GM13976 (cell line): ENCODE results near the gene HSP90B1.

Experiments used
- DNase-seq: peaks from one replicate; pipeline ENCODE4 v3.0.0; 2012; ENCODE audit warnings: low spot score
- in situ Hi-C: fragments of 300-500 bp; cut with MboI; formaldehyde crosslinking; loops from one replicate; pipeline ENCODE4 v1.12.0; 2022; ENCODE audit warnings: low sequenced_read_pairs, mixed read lengths, inconsistent platforms; ENCODE audit not compliant: unreplicated experiment
- TF ChIP-seq, protein P1 (sequence below): IDR thresholded peaks from 2 replicates; pipeline ENCODE4 v1.5.1; 2012; ENCODE audit warnings: borderline replicate concordance, mild to moderate bottlenecking; ENCODE audit not compliant: insufficient read depth; ENCODE audit errors: extremely low read depth, missing control alignments, control extremely low read depth

HSP90B1 gene

DNA sequence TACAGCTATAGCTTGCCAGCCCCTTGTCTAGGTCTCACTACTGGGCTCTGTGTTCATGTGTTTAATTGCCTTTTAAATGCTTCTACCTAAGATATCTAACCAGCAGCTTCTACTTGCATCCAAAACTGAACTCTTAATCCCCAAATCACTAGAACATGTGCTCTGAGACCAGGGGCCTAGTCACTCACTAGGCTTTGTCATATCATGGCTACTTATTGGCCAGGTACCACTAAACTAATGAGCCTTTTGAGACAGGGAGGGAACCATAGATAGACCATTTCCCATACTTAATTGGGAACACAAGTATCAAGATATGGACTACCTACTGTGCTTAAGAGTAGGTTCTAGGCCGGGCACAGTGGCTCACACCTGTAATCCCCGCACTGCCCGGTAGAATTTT lies 6.5 kb downstream of the HSP90B1 start:
- no peak for DNase-seq
- TF ChIP-seq, protein P1, sequence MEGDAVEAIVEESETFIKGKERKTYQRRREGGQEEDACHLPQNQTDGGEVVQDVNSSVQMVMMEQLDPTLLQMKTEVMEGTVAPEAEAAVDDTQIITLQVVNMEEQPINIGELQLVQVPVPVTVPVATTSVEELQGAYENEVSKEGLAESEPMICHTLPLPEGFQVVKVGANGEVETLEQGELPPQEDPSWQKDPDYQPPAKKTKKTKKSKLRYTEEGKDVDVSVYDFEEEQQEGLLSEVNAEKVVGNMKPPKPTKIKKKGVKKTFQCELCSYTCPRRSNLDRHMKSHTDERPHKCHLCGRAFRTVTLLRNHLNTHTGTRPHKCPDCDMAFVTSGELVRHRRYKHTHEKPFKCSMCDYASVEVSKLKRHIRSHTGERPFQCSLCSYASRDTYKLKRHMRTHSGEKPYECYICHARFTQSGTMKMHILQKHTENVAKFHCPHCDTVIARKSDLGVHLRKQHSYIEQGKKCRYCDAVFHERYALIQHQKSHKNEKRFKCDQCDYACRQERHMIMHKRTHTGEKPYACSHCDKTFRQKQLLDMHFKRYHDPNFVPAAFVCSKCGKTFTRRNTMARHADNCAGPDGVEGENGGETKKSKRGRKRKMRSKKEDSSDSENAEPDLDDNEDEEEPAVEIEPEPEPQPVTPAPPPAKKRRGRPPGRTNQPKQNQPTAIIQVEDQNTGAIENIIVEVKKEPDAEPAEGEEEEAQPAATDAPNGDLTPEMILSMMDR = no peak
- in situ Hi-C loops = no loop called here

DNA sequence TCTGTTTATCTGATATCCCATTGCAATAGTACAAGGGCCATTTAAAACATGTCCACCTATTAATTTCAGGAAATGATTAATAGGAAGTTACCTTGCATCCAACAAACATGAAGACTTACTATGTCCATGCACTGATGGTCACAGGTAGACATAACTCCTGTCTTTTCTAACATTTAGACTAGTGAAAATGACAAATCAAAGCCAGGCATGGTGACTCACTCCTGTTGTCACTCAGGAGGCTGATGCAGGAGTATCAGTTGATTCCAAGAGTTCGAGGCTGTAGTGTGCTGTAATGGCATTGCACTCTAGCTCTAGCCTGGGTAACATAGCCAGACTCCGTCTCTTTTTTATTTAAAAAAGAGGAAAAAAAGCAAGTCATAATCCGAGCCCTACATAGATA lies 14.8 kb downstream of the HSP90B1 start:
- DNase-seq = no peak
- in situ Hi-C loops = no loop called here
- TF ChIP-seq, protein P1 = no peak

DNA sequence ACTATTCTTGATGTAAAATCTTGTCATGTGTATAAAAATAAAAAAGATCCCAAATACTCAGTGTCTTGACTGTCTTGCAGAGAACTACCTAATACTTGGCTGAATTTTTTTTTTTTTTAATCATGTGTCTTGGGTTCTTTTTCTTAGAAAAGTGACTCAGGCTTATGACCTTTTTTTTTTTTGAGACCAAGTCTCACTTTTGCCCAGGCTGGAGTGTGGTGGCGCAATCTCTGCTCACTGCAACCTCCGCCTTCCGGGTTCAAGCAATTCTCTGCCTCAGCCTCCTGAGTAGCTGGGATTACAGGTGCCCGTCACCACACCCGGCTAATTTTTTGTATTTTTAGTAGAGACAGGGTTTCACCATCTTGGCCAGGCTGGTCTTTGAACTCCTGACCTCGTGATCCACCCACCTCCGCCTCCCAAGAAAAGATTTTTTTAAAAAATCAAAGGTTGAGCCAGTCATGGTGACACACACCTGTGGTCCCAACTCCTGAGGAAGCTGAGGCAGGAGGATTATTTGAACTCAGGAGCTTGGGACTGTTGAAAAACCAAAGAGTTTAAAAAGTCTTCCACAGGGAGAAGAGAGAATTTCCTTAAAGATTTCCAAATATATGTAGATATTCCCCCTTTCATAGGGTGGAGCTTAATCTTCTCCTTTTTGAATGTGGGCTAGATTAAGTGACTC lies 17.8 kb downstream of the HSP90B1 start:
- in situ Hi-C loops = no loop called here
- no peak for DNase-seq
- TF ChIP-seq, protein P1 = no peak

DNA sequence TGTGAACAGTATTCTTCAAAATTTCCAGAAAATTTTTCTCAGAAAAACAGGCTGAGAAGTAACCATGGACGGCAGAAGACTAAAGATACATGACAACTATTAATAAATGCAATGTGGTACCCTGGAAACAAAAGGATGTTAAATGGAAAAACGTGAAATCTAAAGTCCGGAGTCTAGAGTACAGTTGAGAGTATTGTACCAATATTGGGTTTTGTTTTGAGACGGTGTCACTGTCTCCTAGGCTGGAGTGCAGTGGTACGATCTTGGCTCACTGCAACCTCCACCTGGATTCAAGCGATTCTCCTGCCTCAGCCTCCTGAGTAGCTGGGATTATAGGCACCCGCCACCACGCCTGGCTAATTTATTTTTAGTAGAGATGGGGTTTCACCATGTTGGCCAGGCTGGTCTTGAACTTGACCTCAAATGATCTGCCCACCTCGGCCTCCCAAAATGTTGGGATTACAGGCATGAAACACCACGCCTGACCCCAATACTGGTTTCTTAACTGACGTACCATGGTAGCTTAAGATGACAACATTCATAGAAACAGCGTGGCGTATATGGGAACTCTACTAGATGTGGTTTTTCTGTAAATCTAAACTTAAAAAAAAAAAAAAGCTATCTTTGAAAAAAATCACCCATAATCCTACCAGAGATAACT lies 18.7 kb downstream of the HSP90B1 start:
- TF ChIP-seq, protein P1 = no peak
- in situ Hi-C loops = no loop called here
- no peak for DNase-seq

DNA sequence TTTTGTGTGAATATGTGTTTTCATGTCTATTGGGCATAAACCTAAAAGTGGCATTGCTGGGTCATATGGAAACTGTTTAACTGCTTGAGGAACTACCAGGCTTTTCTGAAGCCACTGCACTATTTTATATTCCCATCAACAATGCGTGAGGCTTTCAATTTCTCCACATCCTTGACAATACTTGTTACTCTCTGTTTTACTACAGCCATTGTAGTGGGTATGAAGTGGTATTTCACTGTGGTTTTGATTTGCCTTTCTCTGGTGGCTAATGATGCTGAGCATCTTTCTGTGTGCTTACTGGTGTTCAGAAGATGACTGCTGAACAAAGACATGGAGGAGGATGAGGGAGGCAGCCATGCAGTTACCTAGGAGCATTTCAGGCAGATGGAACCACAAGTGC lies 22.3 kb downstream of the HSP90B1 start:
- in situ Hi-C loops = no loop called here
- DNase-seq = no peak
- TF ChIP-seq, protein P1 = no peak

DNA sequence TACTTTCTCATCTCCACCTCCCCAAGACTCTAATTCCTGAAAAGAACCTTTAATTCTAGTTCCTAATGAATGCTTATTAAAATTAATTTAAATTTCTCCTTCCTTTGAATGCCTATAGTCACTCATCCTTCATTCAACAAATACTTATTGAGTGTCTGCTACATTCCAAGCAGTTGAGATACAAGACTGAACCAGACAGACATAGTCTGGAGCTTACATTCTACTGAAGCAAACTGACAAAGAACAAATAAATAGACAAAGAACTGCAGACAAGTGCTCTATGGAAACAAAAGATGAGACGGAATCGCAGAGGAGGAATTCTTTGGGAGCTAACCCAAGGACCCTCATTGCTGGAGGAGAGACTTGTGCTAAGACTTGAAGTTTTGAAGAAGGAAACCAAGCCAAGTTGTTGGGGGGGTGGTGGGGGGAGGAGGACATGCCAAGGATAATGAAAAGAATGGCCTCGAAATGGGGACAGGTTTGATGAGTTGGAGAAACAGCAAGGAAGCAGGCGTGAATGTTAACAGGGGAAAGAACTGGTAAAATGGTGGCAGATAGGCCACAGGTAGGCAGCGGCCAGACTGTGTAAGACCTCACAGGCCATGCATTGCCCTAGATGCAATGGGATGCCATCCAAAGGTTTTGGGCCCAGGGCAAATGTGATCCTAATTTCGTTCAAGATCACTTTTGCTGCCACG lies 25.8 kb downstream of the HSP90B1 start:
- TF ChIP-seq, protein P1 = no peak
- no peak for DNase-seq
- in situ Hi-C loops = no loop called here
